ENCODE data around the gene SLC17A7.
A peak's percentile ranks its signal among the peaks of the same experiment; 100 is the strongest.

Gene SLC17A7

DNA sequence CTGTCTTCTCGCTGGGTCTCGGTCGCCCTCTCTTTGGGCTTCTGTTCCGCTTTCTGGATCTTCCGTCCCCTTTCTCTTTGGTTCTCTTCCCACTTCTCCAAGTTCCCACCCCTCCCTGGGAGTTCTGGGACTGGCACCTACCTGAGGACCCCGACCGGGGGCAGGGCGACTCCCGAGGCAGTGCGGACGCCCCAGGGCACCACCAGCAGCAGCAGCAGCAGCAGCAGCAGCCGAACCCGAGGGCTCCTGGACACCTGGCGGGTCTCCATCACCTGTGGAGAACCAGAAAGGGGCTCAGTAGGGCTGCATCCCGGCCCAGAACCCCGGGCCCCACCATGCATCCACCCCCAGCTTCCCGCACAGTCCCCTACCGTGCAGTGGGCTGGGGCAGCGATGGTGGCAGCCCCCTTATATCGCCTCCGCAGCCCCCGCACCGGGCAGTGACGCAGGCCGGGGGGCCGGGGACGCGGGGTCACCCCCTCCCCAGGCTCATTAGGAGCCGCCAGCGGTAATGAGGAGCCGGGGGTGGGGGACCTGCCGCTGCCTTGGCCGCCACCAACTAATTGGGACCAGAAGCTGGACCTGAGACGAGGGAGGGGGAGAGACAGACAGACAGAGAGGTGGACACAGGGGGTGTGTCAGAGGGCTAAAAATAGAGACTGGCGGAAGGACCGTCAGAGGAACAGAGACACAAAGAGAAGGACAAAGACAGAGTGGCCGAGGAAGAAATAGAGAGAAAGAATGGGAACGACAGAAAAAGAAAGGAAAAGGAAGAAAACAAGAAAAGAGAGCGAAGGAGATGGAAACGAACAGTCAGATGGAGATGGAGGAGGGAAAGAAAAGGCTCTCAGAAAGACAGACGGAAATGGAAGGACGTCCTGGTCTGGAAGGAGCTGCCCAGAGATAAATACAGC lies 18.0 kb downstream of the SLC17A7 start, which contains the start of gene PTH2:
TSS of gene PTH2 (minus strand) at position 371 of the 914 bp plus-strand sequence. CDS start at position 269, 102 bp downstream.
- H3K9ac ChIP-seq (ENCODE audit: insufficient read length): no peak within 1 kb of the TSS
- no peak within 1 kb of the TSS for H3K27ac ChIP-seq
- H3K4me3 ChIP-seq: peak within 1 kb of the TSS; percentile 49
- no peak for TF ChIP-seq POLR2AphosphoS5 (IDR thresholded peaks at IDR 0.05; ENCODE audit: borderline replicate concordance, low read depth, low read length)
- TF ChIP-seq EZH2 (IDR thresholded peaks at IDR 0.05): no peak
- no peak for TF ChIP-seq FOXP2 (optimal IDR thresholded peaks at IDR 0.05; ENCODE audit: control extremely low read depth, extremely low read length, insufficient read depth)
- H3K9me3 ChIP-seq (ENCODE audit: low read depth, low read length): no peaks in the 10 kb centered on the region
- DNase-seq (ENCODE audit: low read depth, low spot score): no peak
- H3K36me3 ChIP-seq (ENCODE audit: insufficient read depth, low read length): no peaks in the 10 kb centered on the region

DNA sequence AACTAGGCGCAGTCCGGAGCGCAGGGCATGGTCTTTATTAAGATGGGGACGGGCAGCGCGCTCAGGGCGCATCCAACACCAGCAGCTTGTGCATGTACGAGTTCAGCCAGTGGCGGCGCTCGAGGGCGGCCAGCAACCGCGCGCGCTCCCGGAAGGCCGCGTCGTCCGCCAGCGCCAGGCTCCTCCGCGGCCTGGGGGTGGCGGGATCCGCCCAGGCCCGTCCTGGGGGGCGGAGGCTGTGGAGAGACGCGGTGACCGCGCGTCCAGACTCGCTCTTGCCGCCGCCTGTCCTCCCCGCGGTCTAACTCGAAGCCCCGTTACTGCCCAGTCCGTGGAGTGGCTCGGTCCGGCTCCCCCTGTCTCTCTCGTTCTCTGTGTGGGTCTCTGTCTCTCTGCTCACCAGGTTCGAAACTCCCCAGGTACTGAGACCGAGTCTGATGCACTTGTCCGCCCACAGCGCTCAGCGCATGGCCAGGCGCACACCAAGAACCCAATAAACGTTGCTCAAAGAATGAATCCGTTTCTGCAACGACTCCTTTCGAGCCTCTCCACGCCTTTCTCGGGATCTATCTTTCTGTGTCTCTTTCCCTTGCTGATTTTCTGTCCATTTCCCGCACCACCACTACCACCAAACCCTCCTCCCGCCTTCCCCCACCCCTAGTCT lies 18.8 kb downstream of the SLC17A7 start:
- H3K9ac ChIP-seq (ENCODE audit: insufficient read length): no peak overlapping the region
- H3K9me3 ChIP-seq (ENCODE audit: low read depth, low read length): no peaks in the 10 kb centered on the region
- no peaks in the 10 kb centered on the region for H3K36me3 ChIP-seq (ENCODE audit: insufficient read depth, low read length)
- no peak for DNase-seq (ENCODE audit: low read depth, low spot score)
- no peak overlapping the region for H3K27ac ChIP-seq
- TF ChIP-seq EZH2 (IDR thresholded peaks at IDR 0.05) (no peak), FOXP2 (optimal IDR thresholded peaks at IDR 0.05; ENCODE audit: control extremely low read depth, extremely low read length, insufficient read depth) (no peak), POLR2AphosphoS5 (IDR thresholded peaks at IDR 0.05; ENCODE audit: borderline replicate concordance, low read depth, low read length) (no peak)
- peak overlapping the region; percentile 49 for H3K4me3 ChIP-seq

DNA sequence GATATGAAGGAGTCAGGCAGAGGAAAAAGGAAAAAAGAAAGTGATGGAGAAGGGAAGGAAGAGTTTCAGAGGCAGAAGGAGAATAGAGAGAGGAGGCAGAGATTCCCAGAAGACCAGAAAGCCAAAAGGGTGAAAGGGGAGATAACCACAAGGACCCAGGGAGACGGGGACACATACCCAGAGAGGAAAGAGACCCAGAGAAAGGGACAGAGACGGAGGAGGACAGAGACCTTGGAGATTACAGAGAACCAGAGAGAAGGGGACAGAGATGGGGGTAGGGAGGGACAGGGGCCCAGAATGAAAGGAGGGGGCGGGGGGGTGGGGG lies 19.5 kb downstream of the SLC17A7 start:
- Histone ChIP-seq H3K9ac (ENCODE audit: insufficient read length) (no peak overlapping the region), H3K27ac (no peak overlapping the region), H3K36me3 (ENCODE audit: insufficient read depth, low read length) (no peaks in the 10 kb centered on the region), H3K9me3 (ENCODE audit: low read depth, low read length) (no peaks in the 10 kb centered on the region), H3K4me3 (no peak overlapping the region)
- TF ChIP-seq POLR2AphosphoS5 (IDR thresholded peaks at IDR 0.05; ENCODE audit: borderline replicate concordance, low read depth, low read length): no peak
- TF ChIP-seq FOXP2 (optimal IDR thresholded peaks at IDR 0.05; ENCODE audit: control extremely low read depth, extremely low read length, insufficient read depth): no peak
- TF ChIP-seq EZH2 (IDR thresholded peaks at IDR 0.05): no peak
- no peak for DNase-seq (ENCODE audit: low read depth, low spot score)

DNA sequence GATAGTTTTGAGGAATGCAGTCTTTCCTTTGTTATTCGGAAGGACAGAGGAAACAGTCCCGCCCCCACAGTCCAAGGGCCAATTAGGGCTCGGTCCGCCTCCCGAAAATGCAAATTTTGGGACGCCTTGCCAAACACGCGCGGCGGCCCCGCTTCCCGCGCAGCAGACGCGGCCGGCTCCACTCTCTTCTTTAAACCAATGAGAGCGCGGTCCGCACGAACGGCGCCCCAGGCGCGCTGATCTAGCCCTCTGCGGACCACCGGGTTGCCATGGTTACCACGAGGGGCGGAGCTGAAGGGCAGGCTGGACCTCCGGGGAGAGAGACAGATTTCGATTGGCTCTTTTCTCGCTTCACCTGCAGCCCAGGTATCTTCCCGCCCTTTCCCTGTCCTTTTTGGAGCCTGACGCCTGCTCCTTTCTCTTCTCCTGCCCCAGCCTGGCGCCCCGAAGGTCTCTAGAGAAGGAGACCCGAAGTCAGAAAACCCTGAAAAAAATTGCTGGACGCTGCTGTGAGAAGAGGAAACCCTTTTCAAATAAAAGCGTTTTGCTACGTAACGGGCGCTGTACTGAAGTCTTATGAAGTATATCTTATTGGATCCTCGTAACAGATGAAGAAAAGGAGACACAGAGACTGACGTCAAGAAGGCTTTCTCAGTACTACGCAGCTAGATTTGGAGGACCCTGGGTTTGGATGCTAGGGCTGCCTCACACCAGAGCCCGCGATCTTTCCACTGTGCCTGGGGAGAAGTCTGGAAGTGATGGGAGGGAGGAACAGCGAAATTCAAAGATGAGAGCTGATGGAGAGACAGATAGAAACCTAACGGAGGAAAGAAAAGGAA lies 20.1 kb downstream of the SLC17A7 start:
- peak; percentile 35 for DNase-seq (ENCODE audit: low read depth, low spot score)
- H3K36me3 ChIP-seq (ENCODE audit: insufficient read depth, low read length): no peaks in the 10 kb centered on the region
- no peak overlapping the region for H3K9ac ChIP-seq (ENCODE audit: insufficient read length)
- H3K4me3 ChIP-seq: peak overlapping the region; percentile 36; the same call in 1 of the 2 replicates
- H3K9me3 ChIP-seq (ENCODE audit: low read depth, low read length): no peaks in the 10 kb centered on the region
- H3K27ac ChIP-seq: no peak overlapping the region
- no peak for TF ChIP-seq POLR2AphosphoS5 (IDR thresholded peaks at IDR 0.05; ENCODE audit: borderline replicate concordance, low read depth, low read length)
- no peak for TF ChIP-seq FOXP2 (optimal IDR thresholded peaks at IDR 0.05; ENCODE audit: control extremely low read depth, extremely low read length, insufficient read depth)
- no peak for TF ChIP-seq EZH2 (IDR thresholded peaks at IDR 0.05)

GRCh38 chr19:49420227-49420626 lies 21.1 kb downstream of the SLC17A7 start:
- H3K27ac ChIP-seq: no peak overlapping the region
- no peak overlapping the region for H3K4me3 ChIP-seq
- no peaks in the 10 kb centered on the region for H3K9me3 ChIP-seq (ENCODE audit: low read depth, low read length)
- H3K9ac ChIP-seq (ENCODE audit: insufficient read length): no peak overlapping the region
- TF ChIP-seq POLR2AphosphoS5 (IDR thresholded peaks at IDR 0.05; ENCODE audit: borderline replicate concordance, low read depth, low read length) (no peak), FOXP2 (optimal IDR thresholded peaks at IDR 0.05; ENCODE audit: control extremely low read depth, extremely low read length, insufficient read depth) (no peak), EZH2 (IDR thresholded peaks at IDR 0.05) (no peak)
- no peaks in the 10 kb centered on the region for H3K36me3 ChIP-seq (ENCODE audit: insufficient read depth, low read length)
- DNase-seq (ENCODE audit: low read depth, low spot score): no peak

DNA sequence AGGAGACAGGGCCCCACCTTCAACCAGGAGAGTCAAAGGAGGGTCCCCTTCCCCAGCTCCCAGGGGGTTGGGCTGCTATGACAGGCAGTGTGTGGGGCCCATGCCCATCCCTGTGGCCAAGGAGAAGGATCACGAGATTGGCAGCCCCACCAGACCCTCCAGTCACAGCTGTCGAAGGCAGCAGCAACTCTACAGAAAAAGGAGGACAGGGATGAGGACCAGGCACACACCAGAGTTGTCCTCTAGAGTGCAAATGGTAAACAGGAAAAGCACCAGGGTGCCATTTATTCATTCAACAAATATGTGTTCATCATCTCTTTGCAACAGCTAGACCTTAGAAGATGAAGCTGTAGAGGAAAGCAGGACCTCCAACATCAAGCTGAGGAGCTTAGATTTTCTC lies 22.2 kb downstream of the SLC17A7 start:
- Histone ChIP-seq H3K4me3 (no peak overlapping the region), H3K9me3 (ENCODE audit: low read depth, low read length) (no peaks in the 10 kb centered on the region), H3K27ac (no peak overlapping the region), H3K36me3 (ENCODE audit: insufficient read depth, low read length) (no peaks in the 10 kb centered on the region), H3K9ac (ENCODE audit: insufficient read length) (no peak overlapping the region)
- DNase-seq (ENCODE audit: low read depth, low spot score): no peak
- TF ChIP-seq POLR2AphosphoS5 (IDR thresholded peaks at IDR 0.05; ENCODE audit: borderline replicate concordance, low read depth, low read length): no peak
- TF ChIP-seq FOXP2 (optimal IDR thresholded peaks at IDR 0.05; ENCODE audit: control extremely low read depth, extremely low read length, insufficient read depth): no peak
- TF ChIP-seq EZH2 (IDR thresholded peaks at IDR 0.05): no peak

DNA sequence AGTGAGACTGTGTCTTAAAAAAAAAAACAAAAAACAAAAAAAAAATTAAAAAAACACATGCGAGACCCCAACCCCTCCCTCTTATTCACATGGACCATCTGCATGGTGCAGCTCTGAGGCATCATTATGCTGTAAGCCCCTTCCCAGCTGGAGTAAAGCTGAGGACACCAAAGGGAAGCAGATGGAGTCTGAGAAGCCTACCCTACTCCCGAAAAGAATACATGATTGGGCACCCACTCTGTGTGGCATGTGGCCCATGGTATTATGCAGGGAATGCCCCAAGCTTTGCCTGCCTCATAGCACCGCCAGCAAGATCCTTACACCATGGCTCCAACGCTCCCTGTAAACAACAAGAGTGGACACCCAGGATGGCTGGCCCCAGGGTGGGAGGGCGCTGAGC lies 22.8 kb downstream of the SLC17A7 start:
- Histone ChIP-seq H3K9me3 (ENCODE audit: low read depth, low read length) (no peaks in the 10 kb centered on the region), H3K9ac (ENCODE audit: insufficient read length) (no peak overlapping the region), H3K4me3 (no peak overlapping the region), H3K36me3 (ENCODE audit: insufficient read depth, low read length) (no peaks in the 10 kb centered on the region), H3K27ac (no peak overlapping the region)
- no peak for DNase-seq (ENCODE audit: low read depth, low spot score)
- TF ChIP-seq FOXP2 (optimal IDR thresholded peaks at IDR 0.05; ENCODE audit: control extremely low read depth, extremely low read length, insufficient read depth): no peak
- no peak for TF ChIP-seq EZH2 (IDR thresholded peaks at IDR 0.05)
- TF ChIP-seq POLR2AphosphoS5 (IDR thresholded peaks at IDR 0.05; ENCODE audit: borderline replicate concordance, low read depth, low read length): no peak; the same call in 1 of the 2 replicates

- Histone ChIP-seq H3K27ac (peak overlapping the region; percentile 40; the same call in 1 of the 2 replicates), H3K36me3 (ENCODE audit: insufficient read depth, low read length) (no peaks in the 10 kb centered on the region), H3K9ac (ENCODE audit: insufficient read length) (no peak overlapping the region), H3K4me3 (no peak overlapping the region), H3K9me3 (ENCODE audit: low read depth, low read length) (no peaks in the 10 kb centered on the region)
- no peak for TF ChIP-seq EZH2 (IDR thresholded peaks at IDR 0.05)
- TF ChIP-seq FOXP2 (optimal IDR thresholded peaks at IDR 0.05; ENCODE audit: control extremely low read depth, extremely low read length, insufficient read depth): no peak
- TF ChIP-seq POLR2AphosphoS5 (IDR thresholded peaks at IDR 0.05; ENCODE audit: borderline replicate concordance, low read depth, low read length): no peak
- no peak for DNase-seq (ENCODE audit: low read depth, low spot score)
These were observed 24.2 kb downstream of the SLC17A7 start for GRCh38 chr19:49417088-49417487.

All from SK-N-MC (cell line).